ENCODE measurements around the gene TGFBR3.

DNA sequence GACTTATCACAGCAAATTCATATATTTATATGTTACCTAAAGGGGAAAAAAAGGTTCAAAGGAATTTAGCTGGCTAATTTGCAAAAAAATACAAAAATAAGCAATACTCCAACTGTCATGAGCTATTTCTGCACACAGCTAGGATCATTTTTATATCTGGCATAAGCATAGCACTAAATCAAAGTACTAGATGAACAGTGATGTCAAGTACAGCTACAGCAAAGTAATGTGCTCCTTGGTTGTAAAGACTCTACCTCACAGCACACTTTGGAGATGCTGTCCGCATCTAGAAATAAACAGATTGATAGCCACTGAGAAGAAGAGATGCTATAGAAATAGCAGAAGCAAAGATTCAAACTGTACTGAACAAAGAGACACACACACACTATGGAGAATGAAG lies 125.4 kb downstream of the TGFBR3 start:
- TF ChIP-seq CTCF (IDR thresholded peaks at IDR 0.05), result no peak
- TF ChIP-seq EP300 (IDR thresholded peaks at IDR 0.05; ENCODE audit: low read depth), result no peak
